Esophagus muscularis mucosa (tissue), 4 donors: ENCODE results near the gene PLXDC2.

Source experiments
- EP300 ChIP-seq: sonication (generic); formaldehyde crosslinking; IDR thresholded peaks from one replicate; pipeline ENCODE4 v1.6.1; 2017; ENCODE audit warnings: antibody characterized with exemption
- POLR2A ChIP-seq: fragments of 450-650 bp; IDR thresholded peaks from one replicate; pipeline ENCODE4 v1.6.1; 2017; ENCODE audit warnings: antibody characterized with exemption, moderate library complexity, mild to moderate bottlenecking, low read depth
- POLR2AphosphoS5 ChIP-seq, 2 donors: sonication (generic); formaldehyde crosslinking; IDR thresholded peaks; one replicate each; pipeline ENCODE4 v1.6.1; 2017; ENCODE audit warnings: antibody characterized with exemption in 2 of 2
- TF ChIP-seq, protein P1 (sequence below), 3 experiments: fragments of 200-600 bp in 2 of 3; fragments of 450-650 bp in 1 of 3; sonication (generic) in 2 of 3; IDR thresholded peaks; one replicate each; pipeline ENCODE4 v1.5.1; 2017 to 2019; ENCODE audit warnings: antibody characterized with exemption in 3 of 3, mild to moderate bottlenecking in 2 of 3, moderate library complexity in 1 of 3

DNA sequence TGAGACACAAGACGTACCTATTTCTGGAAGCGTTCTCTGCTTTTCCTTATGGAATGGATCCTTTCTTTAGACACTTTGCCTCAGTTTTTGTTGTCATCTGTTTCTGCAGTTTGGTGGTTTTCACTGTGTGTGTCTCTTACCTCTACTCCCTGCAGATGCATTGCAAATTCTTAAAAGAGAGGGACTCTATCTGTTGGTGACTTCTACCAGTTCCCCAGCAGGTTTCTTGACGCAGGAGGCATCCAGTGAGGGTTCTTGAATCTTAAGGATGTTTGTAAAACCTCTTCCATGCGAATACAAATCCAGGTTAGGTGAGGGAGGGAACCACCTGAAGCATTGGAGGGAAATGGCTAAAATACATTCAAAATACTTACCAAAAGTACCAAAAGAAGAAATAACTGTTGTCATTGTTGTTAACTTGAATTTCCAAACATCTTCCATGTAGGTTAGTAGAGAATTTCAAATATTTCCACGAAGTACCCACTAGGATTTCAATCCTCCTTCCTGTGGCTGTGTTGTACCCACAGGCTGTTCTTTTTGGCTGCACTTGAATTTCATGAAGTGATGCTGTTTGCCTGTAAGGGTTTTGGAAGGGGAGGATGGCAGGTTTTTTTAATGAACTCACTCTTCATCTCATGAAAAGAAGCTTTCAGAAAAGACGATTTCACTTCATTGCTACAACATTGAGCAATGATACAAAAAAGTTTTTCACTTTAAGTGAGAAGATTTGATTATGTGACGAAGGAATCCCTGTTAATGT, 32.2 kb downstream of the PLXDC2 start:
- TF ChIP-seq, protein P1, sequence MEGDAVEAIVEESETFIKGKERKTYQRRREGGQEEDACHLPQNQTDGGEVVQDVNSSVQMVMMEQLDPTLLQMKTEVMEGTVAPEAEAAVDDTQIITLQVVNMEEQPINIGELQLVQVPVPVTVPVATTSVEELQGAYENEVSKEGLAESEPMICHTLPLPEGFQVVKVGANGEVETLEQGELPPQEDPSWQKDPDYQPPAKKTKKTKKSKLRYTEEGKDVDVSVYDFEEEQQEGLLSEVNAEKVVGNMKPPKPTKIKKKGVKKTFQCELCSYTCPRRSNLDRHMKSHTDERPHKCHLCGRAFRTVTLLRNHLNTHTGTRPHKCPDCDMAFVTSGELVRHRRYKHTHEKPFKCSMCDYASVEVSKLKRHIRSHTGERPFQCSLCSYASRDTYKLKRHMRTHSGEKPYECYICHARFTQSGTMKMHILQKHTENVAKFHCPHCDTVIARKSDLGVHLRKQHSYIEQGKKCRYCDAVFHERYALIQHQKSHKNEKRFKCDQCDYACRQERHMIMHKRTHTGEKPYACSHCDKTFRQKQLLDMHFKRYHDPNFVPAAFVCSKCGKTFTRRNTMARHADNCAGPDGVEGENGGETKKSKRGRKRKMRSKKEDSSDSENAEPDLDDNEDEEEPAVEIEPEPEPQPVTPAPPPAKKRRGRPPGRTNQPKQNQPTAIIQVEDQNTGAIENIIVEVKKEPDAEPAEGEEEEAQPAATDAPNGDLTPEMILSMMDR (IDR thresholded peaks at IDR 0.05) = no peak
- TF ChIP-seq POLR2A (no peak), EP300 (no peak), POLR2AphosphoS5 (IDR thresholded peaks at IDR 0.05) (no peak)
